ENCODE measurements around the gene SNRPB2. TPM values are rescaled to one million over a fixed set of nuclear protein-coding genes. Genes with fewer than 3 reads are reported as not detected.

The SNRPB2 gene
- total RNA-seq, 1 donor: 51.4 TPM

DNA sequence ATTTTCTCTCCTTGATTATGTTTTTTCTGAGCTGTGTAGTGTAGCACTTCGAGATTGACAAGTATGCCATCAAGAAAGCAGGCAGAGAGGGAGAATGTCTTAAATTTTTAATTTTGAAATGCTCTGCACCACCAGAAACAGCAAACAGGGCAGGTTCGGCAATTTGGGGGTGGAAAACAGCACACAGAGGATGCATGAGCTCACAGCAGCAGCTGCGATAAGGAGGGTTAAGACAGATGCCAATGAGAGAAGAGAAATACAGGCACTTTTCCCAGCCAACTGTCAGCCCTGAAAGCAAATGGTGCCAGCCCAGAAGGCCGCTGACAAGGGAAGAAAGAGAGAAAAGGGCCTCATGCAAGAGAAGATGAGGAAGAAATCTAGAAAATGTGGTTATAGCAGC, 15.1 kb upstream of the SNRPB2 start:
- DNase-seq (ENCODE audit: low read depth): no peak
- no peak overlapping the region for H3K4me3 ChIP-seq (ENCODE audit: low read depth, low read length)
- TF ChIP-seq, protein P1, sequence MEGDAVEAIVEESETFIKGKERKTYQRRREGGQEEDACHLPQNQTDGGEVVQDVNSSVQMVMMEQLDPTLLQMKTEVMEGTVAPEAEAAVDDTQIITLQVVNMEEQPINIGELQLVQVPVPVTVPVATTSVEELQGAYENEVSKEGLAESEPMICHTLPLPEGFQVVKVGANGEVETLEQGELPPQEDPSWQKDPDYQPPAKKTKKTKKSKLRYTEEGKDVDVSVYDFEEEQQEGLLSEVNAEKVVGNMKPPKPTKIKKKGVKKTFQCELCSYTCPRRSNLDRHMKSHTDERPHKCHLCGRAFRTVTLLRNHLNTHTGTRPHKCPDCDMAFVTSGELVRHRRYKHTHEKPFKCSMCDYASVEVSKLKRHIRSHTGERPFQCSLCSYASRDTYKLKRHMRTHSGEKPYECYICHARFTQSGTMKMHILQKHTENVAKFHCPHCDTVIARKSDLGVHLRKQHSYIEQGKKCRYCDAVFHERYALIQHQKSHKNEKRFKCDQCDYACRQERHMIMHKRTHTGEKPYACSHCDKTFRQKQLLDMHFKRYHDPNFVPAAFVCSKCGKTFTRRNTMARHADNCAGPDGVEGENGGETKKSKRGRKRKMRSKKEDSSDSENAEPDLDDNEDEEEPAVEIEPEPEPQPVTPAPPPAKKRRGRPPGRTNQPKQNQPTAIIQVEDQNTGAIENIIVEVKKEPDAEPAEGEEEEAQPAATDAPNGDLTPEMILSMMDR (IDR thresholded peaks at IDR 0.05; ENCODE audit: insufficient read depth, low read depth, low read length): no peak

- H3K4me3 ChIP-seq (ENCODE audit: low read depth, low read length): no peak overlapping the region
- TF ChIP-seq, protein P1 (IDR thresholded peaks at IDR 0.05; ENCODE audit: insufficient read depth, low read depth, low read length): no peak
- DNase-seq (ENCODE audit: low read depth): no peak
Measured at GRCh38 chr20:16719421-16719820, 10.4 kb upstream of the SNRPB2 start.

GRCh38 chr20:16729080-16729479, 746 bp upstream of the SNRPB2 start:
- TF ChIP-seq, protein P1 (IDR thresholded peaks at IDR 0.05; ENCODE audit: insufficient read depth, low read depth, low read length): no peak
- no peak for DNase-seq (ENCODE audit: low read depth)
- no peak overlapping the region for H3K4me3 ChIP-seq (ENCODE audit: low read depth, low read length)

DNA sequence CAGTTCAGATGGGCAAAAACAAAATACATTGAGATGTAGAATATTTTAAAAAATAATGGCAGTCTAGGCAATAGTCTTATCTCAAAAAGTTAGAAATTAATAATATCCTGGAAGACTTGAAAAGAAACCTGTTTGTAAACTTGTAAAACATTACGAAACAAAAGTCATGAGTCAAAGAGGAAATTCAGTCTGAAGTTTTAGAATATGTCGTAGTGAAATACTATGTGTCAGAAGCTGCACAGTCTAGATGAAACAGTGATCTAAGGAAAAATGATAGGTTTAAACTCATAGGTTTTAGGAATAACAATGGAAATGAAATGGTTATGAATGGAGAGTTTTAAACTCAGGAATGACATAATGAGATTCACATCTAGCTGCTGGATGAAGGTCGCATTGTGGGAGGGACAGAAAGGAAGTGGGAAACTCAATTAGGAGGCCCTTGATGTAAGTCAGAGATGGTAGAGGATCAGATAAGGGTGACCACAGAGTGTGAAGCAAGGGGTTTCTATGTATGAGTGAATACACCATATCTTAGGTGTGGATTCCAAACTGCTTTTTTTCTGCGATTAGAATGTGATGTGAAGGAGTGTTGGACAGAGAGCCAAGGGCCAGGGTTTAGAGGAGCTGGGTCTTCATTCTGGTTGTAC, 2.8 kb downstream of the SNRPB2 start:
- TF ChIP-seq, protein P1 (IDR thresholded peaks at IDR 0.05; ENCODE audit: insufficient read depth, low read depth, low read length): no peak
- no peak overlapping the region for H3K4me3 ChIP-seq (ENCODE audit: low read depth, low read length)
- peak; percentile 24 for DNase-seq (ENCODE audit: low read depth)

GRCh38 chr20:16740365-16741072, 10.7 kb downstream of the SNRPB2 start:
- no peak overlapping the region for H3K4me3 ChIP-seq (ENCODE audit: low read depth, low read length)
- DNase-seq (ENCODE audit: low read depth): no peak
- TF ChIP-seq, protein P1 (IDR thresholded peaks at IDR 0.05; ENCODE audit: insufficient read depth, low read depth, low read length): no peak

- no peak overlapping the region for H3K4me3 ChIP-seq (ENCODE audit: low read depth, low read length)
- TF ChIP-seq, protein P1 (IDR thresholded peaks at IDR 0.05; ENCODE audit: insufficient read depth, low read depth, low read length): no peak
- no peak for DNase-seq (ENCODE audit: low read depth)
Measured at GRCh38 chr20:16744178-16744807, 14.5 kb downstream of the SNRPB2 start.

All from fibroblast of villous mesenchyme (primary cell).